ENCODE results near the gene DLGAP1.

The DLGAP1 gene

DNA sequence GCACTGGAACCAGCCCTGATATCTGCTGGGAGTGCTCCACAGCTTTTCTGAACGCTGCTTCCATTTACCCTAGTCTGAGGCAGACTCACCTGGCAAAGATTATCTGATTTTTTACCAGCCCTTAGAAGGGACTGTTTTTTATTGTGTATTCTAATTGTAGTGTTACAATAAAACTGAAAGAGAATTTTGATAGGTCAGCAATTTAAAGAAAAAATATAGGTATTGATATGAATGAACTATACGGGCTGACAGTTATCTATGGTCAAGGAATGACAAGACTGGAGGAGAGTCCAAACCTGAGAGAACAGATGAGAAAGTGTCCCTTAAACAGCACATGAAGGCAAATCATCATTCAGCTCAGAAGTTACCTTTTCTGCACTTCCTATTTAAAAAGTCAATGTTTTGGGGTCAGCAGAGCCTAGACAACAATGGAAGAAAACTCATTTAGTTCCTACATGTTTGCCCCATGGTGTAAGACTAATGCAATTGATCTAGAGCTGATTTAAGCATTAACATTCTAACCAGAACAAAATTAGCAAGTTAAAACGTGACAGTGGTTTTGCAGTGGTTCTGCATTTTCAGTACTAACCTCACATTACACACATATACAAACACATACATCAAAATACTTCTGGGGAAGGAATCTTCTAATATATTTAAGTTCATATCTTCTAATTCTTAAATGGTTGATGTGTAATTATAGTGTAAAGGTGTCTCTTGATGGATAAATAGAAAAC is 504.3 kb downstream of the DLGAP1 start:
- Histone ChIP-seq H3K9me3 (replicated peaks; ENCODE audit: low read length) (no peaks in the 10 kb centered on the region), H3K9ac (ENCODE audit: low read depth, low read length) (no peak overlapping the region), H3K4me2 (ENCODE audit: low read length) (no peak overlapping the region), H3K4me3 (ENCODE audit: low read length) (no peak overlapping the region), H3K27me3 (ENCODE audit: control insufficient read depth, insufficient read depth, low read length) (peaks cover 4% of the 10 kb centered on the region), H3K36me3 (ENCODE audit: insufficient read depth, low read length) (no peaks in the 10 kb centered on the region), H3K4me1 (ENCODE audit: control insufficient read depth, insufficient read depth, low read length) (no peaks in the 10 kb centered on the region)

DNA sequence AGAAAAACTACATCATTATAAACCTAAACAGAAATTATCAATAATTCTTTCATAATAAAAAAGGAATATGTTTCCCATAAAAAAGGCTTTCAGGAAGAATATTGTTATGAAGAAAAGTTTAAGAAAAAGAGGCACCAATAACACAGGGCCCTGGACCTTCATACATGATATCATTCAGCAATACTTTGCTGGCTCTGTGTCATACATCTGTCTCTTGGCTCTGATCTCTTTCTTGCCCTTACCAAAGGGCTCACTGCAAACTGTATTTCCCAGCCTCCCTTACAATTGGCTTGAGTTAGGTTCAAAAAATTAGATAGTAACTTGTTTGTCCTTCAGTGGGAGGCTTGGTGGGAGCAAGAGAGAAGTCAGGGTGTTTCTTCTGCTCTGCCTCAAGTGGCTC is 506.1 kb downstream of the DLGAP1 start:
- Histone ChIP-seq H3K4me2 (ENCODE audit: low read length) (no peak overlapping the region), H3K27me3 (ENCODE audit: control insufficient read depth, insufficient read depth, low read length) (peaks cover 4% of the 10 kb centered on the region), H3K9me3 (replicated peaks; ENCODE audit: low read length) (no peaks in the 10 kb centered on the region), H3K4me1 (ENCODE audit: control insufficient read depth, insufficient read depth, low read length) (no peaks in the 10 kb centered on the region), H3K36me3 (ENCODE audit: insufficient read depth, low read length) (no peaks in the 10 kb centered on the region), H3K9ac (ENCODE audit: low read depth, low read length) (no peak overlapping the region), H3K4me3 (ENCODE audit: low read length) (no peak overlapping the region)

DNA sequence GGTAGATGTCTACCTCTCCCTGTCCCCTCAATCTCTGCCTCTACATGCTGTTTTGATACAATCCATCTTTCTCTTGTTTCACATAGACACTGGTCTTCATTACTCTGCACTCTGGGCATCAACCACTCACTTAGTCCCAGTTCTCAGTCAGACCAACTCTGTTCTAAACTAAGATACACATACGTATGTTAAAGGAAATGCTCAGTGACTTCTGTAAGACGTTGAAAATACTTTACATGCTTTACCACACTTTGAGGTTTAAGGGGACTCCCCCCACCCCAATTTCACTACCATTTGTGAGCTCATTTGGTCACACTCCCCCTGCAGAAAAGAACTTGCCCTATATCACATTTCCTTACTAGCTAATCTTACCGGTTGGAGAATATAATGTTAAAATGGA is 507.7 kb downstream of the DLGAP1 start:
- H3K9me3 ChIP-seq (replicated peaks; ENCODE audit: low read length): no peaks in the 10 kb centered on the region
- H3K27me3 ChIP-seq (ENCODE audit: control insufficient read depth, insufficient read depth, low read length): peaks cover 4% of the 10 kb centered on the region
- no peaks in the 10 kb centered on the region for H3K4me1 ChIP-seq (ENCODE audit: control insufficient read depth, insufficient read depth, low read length)
- no peak overlapping the region for H3K4me2 ChIP-seq (ENCODE audit: low read length)
- no peak overlapping the region for H3K9ac ChIP-seq (ENCODE audit: low read depth, low read length)
- no peak overlapping the region for H3K4me3 ChIP-seq (ENCODE audit: low read length)
- no peaks in the 10 kb centered on the region for H3K36me3 ChIP-seq (ENCODE audit: insufficient read depth, low read length)

DNA sequence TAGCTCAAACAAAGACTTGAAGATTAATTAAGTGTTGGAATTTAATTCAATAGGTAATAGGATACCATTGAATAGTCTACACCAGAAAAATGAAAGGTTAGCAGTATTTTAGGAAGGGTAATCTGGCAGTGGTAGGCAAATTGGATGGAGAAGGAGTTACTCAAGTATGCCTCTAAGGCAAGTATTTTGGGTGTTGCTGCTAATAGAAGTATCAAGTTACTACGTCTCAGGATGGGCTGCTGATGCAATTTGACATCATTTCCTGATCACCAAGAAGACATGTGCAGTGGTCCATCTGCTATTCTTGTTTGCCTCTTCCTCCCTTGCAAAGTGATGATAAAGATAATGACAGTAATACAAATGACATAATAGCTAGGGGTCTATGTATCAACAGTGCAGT is 519.8 kb downstream of the DLGAP1 start:
- no peak overlapping the region for H3K9ac ChIP-seq (ENCODE audit: low read depth, low read length)
- no peaks in the 10 kb centered on the region for H3K9me3 ChIP-seq (replicated peaks; ENCODE audit: low read length)
- no peaks in the 10 kb centered on the region for H3K4me1 ChIP-seq (ENCODE audit: control insufficient read depth, insufficient read depth, low read length)
- H3K27me3 ChIP-seq (ENCODE audit: control insufficient read depth, insufficient read depth, low read length): no peaks in the 10 kb centered on the region
- H3K4me3 ChIP-seq (ENCODE audit: low read length): no peak overlapping the region
- H3K36me3 ChIP-seq (ENCODE audit: insufficient read depth, low read length): no peaks in the 10 kb centered on the region
- H3K4me2 ChIP-seq (ENCODE audit: low read length): no peak overlapping the region

DNA sequence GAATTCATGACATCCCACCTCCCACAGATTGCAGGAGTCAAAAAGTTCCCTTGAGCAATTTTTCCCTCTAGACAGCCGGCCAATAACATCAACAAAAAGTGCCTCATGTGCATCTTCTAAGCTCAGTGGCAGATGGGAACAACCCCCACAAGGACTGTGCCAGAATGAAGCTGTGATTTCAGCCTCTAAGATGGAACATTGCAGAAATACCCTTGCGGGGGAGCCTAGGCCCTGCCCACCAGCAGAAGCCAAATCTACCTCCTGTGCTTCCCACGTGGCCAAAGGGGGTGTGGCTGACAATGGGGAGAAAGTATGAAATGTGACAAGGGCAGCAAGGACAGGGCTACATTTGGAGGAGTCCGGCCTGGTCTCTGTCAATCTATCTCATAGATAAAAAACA is 522.8 kb downstream of the DLGAP1 start:
- Histone ChIP-seq H3K36me3 (ENCODE audit: insufficient read depth, low read length) (no peaks in the 10 kb centered on the region), H3K4me1 (ENCODE audit: control insufficient read depth, insufficient read depth, low read length) (no peaks in the 10 kb centered on the region), H3K4me2 (ENCODE audit: low read length) (no peak overlapping the region), H3K9ac (ENCODE audit: low read depth, low read length) (no peak overlapping the region), H3K4me3 (ENCODE audit: low read length) (no peak overlapping the region), H3K27me3 (ENCODE audit: control insufficient read depth, insufficient read depth, low read length) (no peaks in the 10 kb centered on the region), H3K9me3 (replicated peaks; ENCODE audit: low read length) (no peaks in the 10 kb centered on the region)

DNA sequence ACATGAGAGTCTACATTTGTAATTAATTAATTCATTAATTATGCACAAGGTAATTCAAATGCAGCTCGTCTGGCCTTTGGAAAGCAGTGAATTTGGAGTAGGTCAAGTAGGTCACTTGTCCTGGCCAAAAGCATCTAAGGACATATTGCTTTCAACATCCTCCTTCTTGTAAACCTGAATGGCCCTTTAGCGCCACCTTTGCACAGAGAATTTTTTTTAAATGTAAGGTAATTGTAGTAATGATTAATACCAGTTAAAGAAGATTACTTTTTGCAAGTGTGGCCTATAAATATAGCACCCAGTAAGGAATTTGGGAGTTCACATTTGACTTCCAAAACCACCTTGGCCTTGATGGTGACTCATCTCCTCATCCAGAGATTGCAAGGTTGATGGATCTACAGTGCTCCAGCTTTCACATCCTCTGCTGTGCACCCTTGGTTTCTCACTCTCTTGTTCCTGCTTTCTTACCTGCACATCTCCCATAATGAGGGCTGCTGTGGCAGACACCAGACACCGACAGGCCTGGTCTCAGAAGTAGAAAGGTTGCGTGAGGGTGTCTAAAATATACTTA is 523.5 kb downstream of the DLGAP1 start:
- Histone ChIP-seq H3K9ac (ENCODE audit: low read depth, low read length) (no peak overlapping the region), H3K4me2 (ENCODE audit: low read length) (no peak overlapping the region), H3K36me3 (ENCODE audit: insufficient read depth, low read length) (no peaks in the 10 kb centered on the region), H3K27me3 (ENCODE audit: control insufficient read depth, insufficient read depth, low read length) (no peaks in the 10 kb centered on the region), H3K9me3 (replicated peaks; ENCODE audit: low read length) (no peaks in the 10 kb centered on the region), H3K4me1 (ENCODE audit: control insufficient read depth, insufficient read depth, low read length) (no peaks in the 10 kb centered on the region), H3K4me3 (ENCODE audit: low read length) (no peak overlapping the region)

DNA sequence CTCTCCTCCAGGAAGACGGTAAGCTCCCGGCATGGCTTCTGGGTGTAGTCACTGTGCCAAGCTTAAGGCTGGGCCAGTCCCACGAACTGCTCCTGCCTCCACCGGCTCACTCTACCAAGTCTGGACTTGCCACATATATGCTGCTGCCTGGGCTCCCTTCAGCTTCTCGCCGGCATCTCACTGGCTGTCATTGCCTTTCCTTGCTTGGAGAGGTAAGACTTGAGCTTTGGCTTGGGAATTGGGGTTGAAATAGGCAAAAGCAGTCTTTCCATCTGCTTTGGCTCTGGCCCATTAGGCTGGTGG is 524.1 kb downstream of the DLGAP1 start:
- no peaks in the 10 kb centered on the region for H3K4me1 ChIP-seq (ENCODE audit: control insufficient read depth, insufficient read depth, low read length)
- H3K27me3 ChIP-seq (ENCODE audit: control insufficient read depth, insufficient read depth, low read length): no peaks in the 10 kb centered on the region
- no peak overlapping the region for H3K4me3 ChIP-seq (ENCODE audit: low read length)
- H3K9ac ChIP-seq (ENCODE audit: low read depth, low read length): no peak overlapping the region
- no peaks in the 10 kb centered on the region for H3K36me3 ChIP-seq (ENCODE audit: insufficient read depth, low read length)
- H3K4me2 ChIP-seq (ENCODE audit: low read length): no peak overlapping the region
- H3K9me3 ChIP-seq (replicated peaks; ENCODE audit: low read length): no peaks in the 10 kb centered on the region

DNA sequence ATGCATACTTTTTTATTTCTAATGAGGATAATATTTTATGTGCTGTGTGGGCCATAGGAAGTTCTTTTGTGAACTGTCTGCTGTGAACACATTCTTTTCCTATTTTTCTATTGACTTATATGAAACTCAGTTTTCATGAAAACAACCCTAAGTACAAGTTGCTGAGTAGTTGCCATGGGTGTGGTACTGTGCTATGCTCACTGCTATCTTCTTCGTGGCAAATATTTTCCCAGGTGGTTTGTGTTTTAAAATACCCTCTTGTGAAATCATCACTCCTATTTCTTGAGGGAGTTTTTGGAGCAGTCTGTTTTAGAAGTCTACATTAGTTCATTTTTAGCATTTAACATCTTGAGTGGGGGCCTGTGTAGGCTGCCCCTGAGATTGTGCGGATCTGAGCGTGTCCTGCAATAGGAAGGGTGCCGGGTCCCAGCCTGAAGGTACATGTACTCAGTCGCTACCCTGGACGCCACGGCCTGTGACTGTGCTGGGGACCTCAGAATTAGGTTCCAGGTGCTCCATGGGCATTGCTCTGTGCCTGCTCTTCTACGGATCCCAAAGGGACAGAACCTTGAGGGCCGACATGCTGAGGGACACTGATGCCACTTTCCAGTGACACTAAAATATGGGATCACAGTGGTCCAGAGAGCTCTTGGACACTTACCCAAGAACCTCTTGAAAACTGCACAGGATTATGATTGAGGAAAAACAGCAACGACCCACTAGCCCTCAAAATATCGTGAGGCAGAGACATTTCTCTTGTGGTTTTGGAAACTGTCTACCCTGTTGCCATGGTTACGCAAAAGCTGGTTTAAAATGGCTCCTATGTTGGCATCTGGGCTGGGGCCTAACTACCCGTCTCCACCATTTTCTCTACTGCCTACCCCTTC is 524.7 kb downstream of the DLGAP1 start:
- Histone ChIP-seq H3K9me3 (replicated peaks; ENCODE audit: low read length) (no peaks in the 10 kb centered on the region), H3K9ac (ENCODE audit: low read depth, low read length) (no peak overlapping the region), H3K4me3 (ENCODE audit: low read length) (no peak overlapping the region), H3K36me3 (ENCODE audit: insufficient read depth, low read length) (no peaks in the 10 kb centered on the region), H3K27me3 (ENCODE audit: control insufficient read depth, insufficient read depth, low read length) (no peaks in the 10 kb centered on the region), H3K4me2 (ENCODE audit: low read length) (no peak overlapping the region), H3K4me1 (ENCODE audit: control insufficient read depth, insufficient read depth, low read length) (no peaks in the 10 kb centered on the region)

DNA sequence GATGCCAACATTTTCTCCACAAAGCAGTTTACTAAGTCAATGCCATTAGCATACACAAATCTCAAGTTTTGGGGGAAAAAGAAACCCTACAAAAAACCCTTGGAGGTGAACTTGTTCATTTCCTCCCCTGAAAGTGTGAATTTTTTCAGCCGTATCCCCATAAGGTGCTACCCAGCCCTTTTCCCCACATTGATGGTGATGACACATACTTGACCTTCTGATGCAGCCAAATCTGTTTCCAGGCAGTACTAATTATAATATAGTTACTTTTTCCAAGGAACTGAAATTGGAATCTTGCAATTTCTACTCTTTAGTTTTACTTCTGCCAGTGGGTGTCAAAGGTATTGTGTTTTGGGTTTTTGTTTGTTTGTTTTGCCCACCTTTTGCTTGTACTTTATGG is 530.7 kb downstream of the DLGAP1 start:
- no peak overlapping the region for H3K9ac ChIP-seq (ENCODE audit: low read depth, low read length)
- H3K4me3 ChIP-seq (ENCODE audit: low read length): no peak overlapping the region
- H3K4me1 ChIP-seq (ENCODE audit: control insufficient read depth, insufficient read depth, low read length): no peaks in the 10 kb centered on the region
- H3K9me3 ChIP-seq (replicated peaks; ENCODE audit: low read length): no peaks in the 10 kb centered on the region
- no peaks in the 10 kb centered on the region for H3K27me3 ChIP-seq (ENCODE audit: control insufficient read depth, insufficient read depth, low read length)
- H3K4me2 ChIP-seq (ENCODE audit: low read length): no peak overlapping the region
- no peaks in the 10 kb centered on the region for H3K36me3 ChIP-seq (ENCODE audit: insufficient read depth, low read length)

DNA sequence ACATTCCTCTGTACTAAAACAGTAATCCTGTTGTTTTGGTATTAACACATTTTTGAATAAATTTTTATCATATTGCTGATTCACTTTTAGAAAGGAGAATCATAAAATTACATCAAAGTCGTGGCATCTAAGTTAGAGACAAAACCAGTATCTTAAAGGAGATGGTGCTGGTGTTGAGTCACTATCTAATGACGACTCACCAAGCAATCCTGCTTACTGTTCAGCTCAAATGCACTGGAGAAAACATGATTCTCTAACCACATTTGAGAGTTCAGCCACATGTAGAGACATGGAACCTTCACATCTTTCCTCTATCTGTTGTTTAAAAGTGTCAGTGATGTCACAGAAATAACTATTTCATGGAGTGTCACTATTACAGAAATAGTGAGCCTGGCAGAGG is 531.4 kb downstream of the DLGAP1 start:
- Histone ChIP-seq H3K9me3 (replicated peaks; ENCODE audit: low read length) (no peaks in the 10 kb centered on the region), H3K4me2 (ENCODE audit: low read length) (no peak overlapping the region), H3K36me3 (ENCODE audit: insufficient read depth, low read length) (no peaks in the 10 kb centered on the region), H3K4me3 (ENCODE audit: low read length) (no peak overlapping the region), H3K9ac (ENCODE audit: low read depth, low read length) (no peak overlapping the region), H3K4me1 (ENCODE audit: control insufficient read depth, insufficient read depth, low read length) (no peaks in the 10 kb centered on the region), H3K27me3 (ENCODE audit: control insufficient read depth, insufficient read depth, low read length) (no peaks in the 10 kb centered on the region)

DNA sequence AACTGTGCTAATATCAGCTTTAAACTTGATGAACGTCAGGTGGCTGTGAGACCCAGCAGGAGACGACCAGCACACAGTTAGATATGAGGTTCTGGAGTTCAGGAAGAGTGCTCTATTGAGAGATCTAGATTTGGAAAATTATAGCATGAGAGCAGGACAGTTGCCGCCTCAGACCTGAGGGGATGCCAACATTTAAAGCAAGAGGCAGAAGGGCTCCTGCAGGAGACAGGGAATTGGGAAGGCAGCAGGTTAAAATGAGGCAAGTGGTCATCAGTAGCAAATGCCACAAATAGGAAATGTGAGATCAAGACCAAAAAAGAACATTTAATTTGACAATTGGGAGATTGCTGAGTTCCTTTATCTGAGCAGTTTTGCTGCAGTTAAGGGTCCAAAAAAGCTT is 533.3 kb downstream of the DLGAP1 start:
- no peaks in the 10 kb centered on the region for H3K9me3 ChIP-seq (replicated peaks; ENCODE audit: low read length)
- no peak overlapping the region for H3K9ac ChIP-seq (ENCODE audit: low read depth, low read length)
- H3K4me3 ChIP-seq (ENCODE audit: low read length): no peak overlapping the region
- H3K36me3 ChIP-seq (ENCODE audit: insufficient read depth, low read length): no peaks in the 10 kb centered on the region
- peaks cover 3% of the 10 kb centered on the region for H3K27me3 ChIP-seq (ENCODE audit: control insufficient read depth, insufficient read depth, low read length)
- H3K4me2 ChIP-seq (ENCODE audit: low read length): no peak overlapping the region
- H3K4me1 ChIP-seq (ENCODE audit: control insufficient read depth, insufficient read depth, low read length): no peaks in the 10 kb centered on the region
